Stimulated activated CD4-positive, alpha-beta T cell treated with anti-CD3 and anti-CD28 coated beads, Interleukin-4, amount 100 ng/mL, for 1 hour (primary cell): ENCODE measurements around the gene ADAMTSL4.

Source experiments
- DNase-seq: peaks from one replicate; pipeline ENCODE4 v3.0.0-alpha.2; 2020

ADAMTSL4 gene

GRCh38 chr1:150548632-150549495 is at the start of gene ADAMTSL4:
Gene ADAMTSL4, plus strand, starts transcription at chr1:150549408. Its CDS starts 2,881 bp downstream, at chr1:150552289.
- DNase-seq = peak; percentile 38

GRCh38 chr1:150505431-150505830 is 43.8 kb upstream of the ADAMTSL4 start:
- DNase-seq = no peak

- no peak for DNase-seq
Observed at GRCh38 chr1:150507912-150508864, 41.0 kb upstream of the ADAMTSL4 start, which contains the start of gene ECM1. Gene ECM1, plus strand, starts transcription at chr1:150508109. Its CDS starts 101 bp downstream, at chr1:150508210.

- DNase-seq = no peak
Observed at GRCh38 chr1:150508982-150509381, 40.2 kb upstream of the ADAMTSL4 start.

GRCh38 chr1:150511551-150511950 is 37.7 kb upstream of the ADAMTSL4 start:
- no peak for DNase-seq

GRCh38 chr1:150511985-150512660 is 37.1 kb upstream of the ADAMTSL4 start:
- no peak for DNase-seq

- DNase-seq = no peak
Observed at GRCh38 chr1:150512846-150513245, 36.4 kb upstream of the ADAMTSL4 start.

GRCh38 chr1:150513351-150513791 is 35.8 kb upstream of the ADAMTSL4 start:
- DNase-seq = no peak

- DNase-seq = no peak
Observed at GRCh38 chr1:150514260-150514659, 34.9 kb upstream of the ADAMTSL4 start.

- no peak for DNase-seq
Observed at GRCh38 chr1:150514913-150515327, 34.3 kb upstream of the ADAMTSL4 start.

GRCh38 chr1:150515328-150516049 is 33.7 kb upstream of the ADAMTSL4 start, which contains the start of gene FALEC:
Gene FALEC, plus strand, starts transcription at chr1:150515752.
- DNase-seq = peak; percentile 91

GRCh38 chr1:150516050-150516591 is 33.1 kb upstream of the ADAMTSL4 start:
- DNase-seq = no peak

GRCh38 chr1:150516616-150517015 is 32.6 kb upstream of the ADAMTSL4 start:
- DNase-seq = no peak

- no peak for DNase-seq
Observed at GRCh38 chr1:150521196-150521968, 27.8 kb upstream of the ADAMTSL4 start.

GRCh38 chr1:150525348-150525747 is 23.9 kb upstream of the ADAMTSL4 start:
- no peak for DNase-seq

GRCh38 chr1:150528196-150528595 is 21.0 kb upstream of the ADAMTSL4 start:
- DNase-seq = no peak

GRCh38 chr1:150529017-150529416 is 20.2 kb upstream of the ADAMTSL4 start:
- DNase-seq = no peak

- no peak for DNase-seq
Observed at GRCh38 chr1:150530491-150531159, 18.6 kb upstream of the ADAMTSL4 start.

GRCh38 chr1:150532860-150533259 is 16.3 kb upstream of the ADAMTSL4 start:
- no peak for DNase-seq

- DNase-seq = no peak
Observed at GRCh38 chr1:150534002-150534401, 15.2 kb upstream of the ADAMTSL4 start.
